Psoas muscle (tissue), 8 donors: ENCODE data around the gene XXYLT1. TPM values are rescaled to one million over a fixed set of nuclear protein-coding genes. Genes with fewer than 3 reads are reported as not detected.
A peak's percentile ranks its signal among the peaks of the same experiment; 100 is the strongest.

ENCODE experiments used
- ATAC-seq, 4 donors: fragments of 200-7000 bp; cut with Tn5 transposase; one replicate each; pipeline ENCODE4 v1.9.1; 2020; ENCODE audit warnings: moderate library complexity in 3 of 4, mild to moderate bottlenecking in 2 of 4
- DNase-seq, 2 donors: peaks; one replicate each; pipeline ENCODE4 v3.0.0-alpha.2; 2020
- H3K27ac ChIP-seq: fragments of 200-600 bp; one replicate; pipeline ENCODE4 v1.8.0; 2022
- H3K27me3 ChIP-seq, 3 donors: fragments of 200-600 bp in 1 of 3; one replicate each; pipeline versions ENCODE4 v1.6.1 to v1.8.0; 2013 to 2022; ENCODE audit warnings: low read length in 2 of 3, mild to moderate bottlenecking in 2 of 3, moderate library complexity in 1 of 3; ENCODE audit not compliant: insufficient read depth in 3 of 3
- H3K36me3 ChIP-seq, 2 donors: fragments of 200-600 bp in 1 of 2; one replicate each; pipeline versions ENCODE4 v1.6.1 to v1.8.0; 2013 to 2022; ENCODE audit warnings: low read depth in 1 of 2, mild to moderate bottlenecking in 1 of 2, moderate library complexity in 1 of 2; ENCODE audit not compliant: insufficient read depth in 1 of 2
- H3K4me1 ChIP-seq: fragments of 200-600 bp; one replicate; pipeline ENCODE4 v1.8.0; 2022
- H3K4me3 ChIP-seq: fragments of 200-600 bp; one replicate; pipeline ENCODE4 v1.8.0; 2022; ENCODE audit warnings: mild to moderate bottlenecking
- H3K9me3 ChIP-seq: fragments of 200-600 bp; one replicate; pipeline ENCODE4 v1.8.0; 2022
- CTCF ChIP-seq: fragments of 200-600 bp; IDR thresholded peaks from one replicate; pipeline ENCODE4 v1.8.0; 2022; ENCODE audit warnings: antibody characterized with exemption
- WGBS, 3 donors: extraction: QIAGEN DNeasy Blood & Tissue Kit; methylation state at CpG; one replicate each; pipeline versions ENCODE4 v1.1.6 to v1.1.7; 2013; 5-methylcytosine and 5-hydroxymethylcytosine counted together
- intact Hi-C, 2 donors: fragments of 100-400 bp; cut with DNase I; formaldehyde crosslinking; loops; one replicate each; pipeline versions ENCODE4 v1.11.0 to v1.14.2; 2022
- polyA plus RNA-seq, 3 donors: library from polyadenylated mRNA; stranded (reverse); fragments of 200-250 nt; gene quantifications; one replicate each; pipeline ENCODE4 v1.2.3, GENCODE V29; 2013
- total RNA-seq, 4 donors: library from RNA; stranded (reverse); fragmentation: NEBNext Ultra II Directional in 2 of 4; extraction: Animal tissue kit (Norgen Biotek cat#: 25700) in 2 of 4; gene quantifications; one replicate each; pipeline versions ENCODE4 v1.2.1 to v1.2.4, GENCODE V29; 2021 to 2023
- donor health status: healthy with polysubstance abuse.
- donor health status: DM: no; HTN: no; CAD: no; lungs with moderate emphysema.
- donor health status: Bipolar disorder and iron deficiency.
- donor health status: healthy.
- donor health status: DM: yes; HTN: yes; CAD: no.
- donor health status: DM: no; HTN: no; CAD: no.
- donor health status: DM: no; HTN: no; CAD: no.
- donor health status: DM: yes; HTN: yes; CAD: no.

The XXYLT1 gene
- total and polyA plus RNA-seq, 7 donors, result 0.86 to 3.5 (median 1.8) TPM

GRCh38 chr3:195247086-195247862 is 23.7 kb downstream of the XXYLT1 start:
- Histone ChIP-seq H3K4me1 (peaks cover 4% of the 10 kb centered on the region), H3K27me3 (no peaks in the 10 kb centered on the region), H3K9me3 (no peaks in the 10 kb centered on the region), H3K36me3 (no peaks in the 10 kb centered on the region), H3K4me3 (no peak overlapping the region), H3K27ac (no peak overlapping the region)
- DNase-seq (no peak), ATAC-seq (no peak)
- no peak for TF ChIP-seq CTCF
- intact Hi-C loops, result no loop called here
- WGBS, 3 donors, result 86 to 93% (median 87%) methylated on average over 24 of the region's 24 CpGs

GRCh38 chr3:195246581-195246995 is 24.4 kb downstream of the XXYLT1 start:
- Histone ChIP-seq H3K27me3 (no peaks in the 10 kb centered on the region), H3K36me3 (no peaks in the 10 kb centered on the region), H3K4me1 (no peaks in the 10 kb centered on the region), H3K27ac (no peak overlapping the region), H3K4me3 (no peak overlapping the region), H3K9me3 (no peaks in the 10 kb centered on the region)
- no peak for TF ChIP-seq CTCF
- WGBS, 3 donors, result 68 to 82% (median 81%) methylated on average over 9 of the region's 9 CpGs
- no peak for ATAC-seq
- intact Hi-C loops, result no loop called here
- DNase-seq, result no peak

GRCh38 chr3:195245531-195245951 is 25.4 kb downstream of the XXYLT1 start:
- DNase-seq (no peak), ATAC-seq (no peak)
- Histone ChIP-seq H3K9me3 (no peaks in the 10 kb centered on the region), H3K27ac (no peak overlapping the region), H3K4me3 (no peak overlapping the region), H3K36me3 (no peaks in the 10 kb centered on the region), H3K27me3 (no peaks in the 10 kb centered on the region), H3K4me1 (peaks cover under 1% of the 10 kb centered on the region)
- WGBS, 3 donors, result 91 to 98% (median 91%) methylated on average over 16 of the region's 16 CpGs
- no peak for TF ChIP-seq CTCF
- intact Hi-C loops, result no loop called here

- no peaks in the 10 kb centered on the region for H3K36me3 ChIP-seq
- peaks cover 20% of the 10 kb centered on the region for H3K4me1 ChIP-seq
- H3K9me3 ChIP-seq, result no peaks in the 10 kb centered on the region
- no peaks in the 10 kb centered on the region for H3K27me3 ChIP-seq
- WGBS, 3 donors, result 91 to 93% (median 92%) methylated on average over 12 of the region's 12 CpGs
- no peak for TF ChIP-seq CTCF
- DNase-seq (peak in 1 of 2 donors; percentile 15), ATAC-seq (no peak)
- H3K27ac ChIP-seq, result no peak overlapping the region
- no peak overlapping the region for H3K4me3 ChIP-seq
- intact Hi-C loops, result no loop called here
Observed at GRCh38 chr3:195241592-195242355, 29.2 kb downstream of the XXYLT1 start.
